ENCODE measurements around the gene LGALS7.
"Not testable (repeated sequence)": the region's sequence is repeated elsewhere in the genome, so short reads cannot be mapped to it uniquely, and the experiment has no call there.

The LGALS7 gene

DNA sequence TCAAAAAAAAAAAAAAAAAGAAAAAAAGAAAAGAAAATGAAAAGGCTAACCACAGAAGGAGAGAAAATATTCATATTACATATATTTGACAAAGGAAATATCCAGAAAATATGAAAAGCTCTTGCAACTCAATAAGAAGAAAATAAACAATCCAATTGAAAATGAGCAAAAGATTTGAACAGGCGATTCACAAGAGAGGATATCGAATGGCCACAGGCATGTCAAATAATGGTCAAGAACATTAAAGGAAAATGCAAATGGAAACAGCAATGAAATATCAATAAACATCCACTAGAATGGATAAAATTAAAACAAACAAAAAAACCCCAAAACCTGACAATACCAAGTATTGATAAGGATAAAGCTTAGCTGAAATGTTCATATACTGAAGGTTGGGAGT lies 8.1 kb downstream of the LGALS7 start:
- TF ChIP-seq, protein P1, sequence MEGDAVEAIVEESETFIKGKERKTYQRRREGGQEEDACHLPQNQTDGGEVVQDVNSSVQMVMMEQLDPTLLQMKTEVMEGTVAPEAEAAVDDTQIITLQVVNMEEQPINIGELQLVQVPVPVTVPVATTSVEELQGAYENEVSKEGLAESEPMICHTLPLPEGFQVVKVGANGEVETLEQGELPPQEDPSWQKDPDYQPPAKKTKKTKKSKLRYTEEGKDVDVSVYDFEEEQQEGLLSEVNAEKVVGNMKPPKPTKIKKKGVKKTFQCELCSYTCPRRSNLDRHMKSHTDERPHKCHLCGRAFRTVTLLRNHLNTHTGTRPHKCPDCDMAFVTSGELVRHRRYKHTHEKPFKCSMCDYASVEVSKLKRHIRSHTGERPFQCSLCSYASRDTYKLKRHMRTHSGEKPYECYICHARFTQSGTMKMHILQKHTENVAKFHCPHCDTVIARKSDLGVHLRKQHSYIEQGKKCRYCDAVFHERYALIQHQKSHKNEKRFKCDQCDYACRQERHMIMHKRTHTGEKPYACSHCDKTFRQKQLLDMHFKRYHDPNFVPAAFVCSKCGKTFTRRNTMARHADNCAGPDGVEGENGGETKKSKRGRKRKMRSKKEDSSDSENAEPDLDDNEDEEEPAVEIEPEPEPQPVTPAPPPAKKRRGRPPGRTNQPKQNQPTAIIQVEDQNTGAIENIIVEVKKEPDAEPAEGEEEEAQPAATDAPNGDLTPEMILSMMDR (IDR thresholded peaks at IDR 0.05; ENCODE audit: control insufficient read depth, insufficient read depth, low read depth, low read length, missing control alignments) = no peak
- H3K4me3 ChIP-seq (ENCODE audit: control insufficient read depth, low read depth, low read length) = no peak overlapping the region
- no peak for DNase-seq (ENCODE audit: low read depth)

DNA sequence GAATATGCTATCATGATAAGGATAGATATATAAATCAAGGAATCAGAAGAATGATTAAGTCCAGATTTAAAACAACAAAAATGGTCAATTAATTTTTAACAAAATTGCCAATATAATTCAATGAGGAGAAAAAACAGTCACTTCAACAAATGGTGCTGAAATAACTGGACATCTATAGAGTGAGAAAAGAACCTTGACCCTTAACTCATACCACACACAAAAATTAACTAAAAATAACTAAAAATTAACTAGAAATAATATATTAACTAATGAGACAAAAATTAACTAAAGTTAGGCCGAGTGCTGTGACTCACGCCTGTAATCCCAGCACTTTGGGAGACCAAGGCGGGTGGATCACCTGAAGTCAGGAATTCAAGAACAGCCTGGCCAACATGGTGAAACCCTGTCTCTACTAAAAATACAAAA lies 9.5 kb downstream of the LGALS7 start:
- no peak overlapping the region for H3K4me3 ChIP-seq (ENCODE audit: control insufficient read depth, low read depth, low read length)
- TF ChIP-seq, protein P1 (IDR thresholded peaks at IDR 0.05; ENCODE audit: control insufficient read depth, insufficient read depth, low read depth, low read length, missing control alignments) = no peak
- no peak for DNase-seq (ENCODE audit: low read depth)

DNA sequence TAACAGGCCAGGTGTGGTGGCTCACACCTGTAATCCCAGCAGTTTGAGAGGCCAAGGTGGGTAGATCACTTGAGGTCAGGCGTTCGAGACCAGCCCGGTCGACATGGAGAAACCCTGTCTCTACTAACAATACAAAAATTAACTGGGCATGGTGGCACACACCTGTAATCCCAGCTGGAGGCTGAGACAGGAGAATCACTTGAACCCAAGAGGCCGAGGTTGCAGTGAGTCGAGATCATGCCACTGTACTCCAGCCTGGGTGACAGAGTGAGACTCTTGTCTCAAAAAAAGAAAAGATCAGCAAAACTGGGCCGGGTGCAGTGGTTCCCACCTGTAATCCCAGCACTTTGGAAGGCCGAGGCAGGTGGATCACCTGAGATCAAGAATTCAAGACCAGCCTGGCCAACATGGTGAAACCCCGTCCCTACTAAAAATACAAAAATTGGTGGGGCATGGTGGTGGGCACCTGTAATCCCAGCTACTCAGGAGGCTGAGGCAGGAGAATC lies 11.4 kb downstream of the LGALS7 start:
- DNase-seq (ENCODE audit: low read depth); H3K4me3 ChIP-seq (ENCODE audit: control insufficient read depth, low read depth, low read length): not testable (repeated sequence)

DNA sequence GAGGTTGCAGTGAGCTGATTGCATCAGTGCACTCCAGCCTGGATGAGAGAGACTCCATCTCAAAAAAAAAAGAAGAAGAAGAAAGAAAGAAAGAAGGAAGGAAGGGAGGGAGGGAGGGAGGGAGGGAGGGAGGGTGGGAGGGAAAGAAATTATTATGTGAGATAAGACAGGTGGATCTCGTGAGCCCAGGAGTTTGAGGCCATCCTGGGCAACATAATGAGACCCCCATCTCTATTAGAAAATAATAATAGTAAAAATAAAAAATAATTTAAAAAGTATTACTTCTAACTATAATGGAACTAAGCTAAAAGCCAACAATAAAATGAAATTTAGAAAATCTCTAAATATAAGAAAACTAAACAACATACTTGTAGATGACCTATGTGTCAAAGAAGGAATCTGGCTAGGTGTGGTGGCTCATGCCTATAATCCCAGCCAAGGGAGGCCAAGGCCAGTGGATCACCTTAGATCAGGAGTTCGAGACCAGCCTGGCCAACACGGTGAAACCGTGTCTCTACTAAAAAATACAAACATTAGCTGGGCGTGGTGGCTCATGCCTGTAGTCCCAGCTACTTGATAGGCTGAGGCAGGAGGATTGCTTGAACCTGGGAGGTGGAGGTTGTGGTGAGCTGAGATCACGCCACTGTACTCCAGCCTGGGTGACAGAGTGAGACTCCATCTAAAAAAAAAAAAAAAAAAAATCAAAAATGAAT lies 12.4 kb downstream of the LGALS7 start:
- not testable (repeated sequence) for DNase-seq (ENCODE audit: low read depth); H3K4me3 ChIP-seq (ENCODE audit: control insufficient read depth, low read depth, low read length)

- TF ChIP-seq, protein P1 (IDR thresholded peaks at IDR 0.05; ENCODE audit: control insufficient read depth, insufficient read depth, low read depth, low read length, missing control alignments) = no peak
- DNase-seq (ENCODE audit: low read depth) = no peak
- H3K4me3 ChIP-seq (ENCODE audit: control insufficient read depth, low read depth, low read length) = no peak overlapping the region
Observed at GRCh38 chr19:38759590-38760003, 13.7 kb downstream of the LGALS7 start.

DNA sequence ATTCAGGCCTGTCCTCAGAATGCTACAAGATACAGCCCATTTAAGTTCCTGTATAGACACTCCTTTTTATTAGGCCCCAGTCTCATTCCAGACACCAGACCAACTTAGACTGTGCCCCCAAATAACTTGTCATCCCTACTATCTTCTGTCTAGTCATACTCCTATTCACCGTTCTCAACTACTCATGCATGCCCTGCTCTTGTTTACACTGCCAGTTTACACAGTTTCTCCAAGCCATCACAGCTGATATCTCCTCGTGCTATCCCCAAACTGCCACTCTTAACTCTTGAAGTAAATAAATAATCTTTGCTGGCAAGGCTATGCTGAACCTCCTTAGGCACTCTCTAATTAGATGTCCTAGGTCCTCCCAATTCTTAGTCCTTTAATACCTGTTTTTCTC lies 19.1 kb downstream of the LGALS7 start:
- DNase-seq (ENCODE audit: low read depth); H3K4me3 ChIP-seq (ENCODE audit: control insufficient read depth, low read depth, low read length): not testable (repeated sequence)

DNA sequence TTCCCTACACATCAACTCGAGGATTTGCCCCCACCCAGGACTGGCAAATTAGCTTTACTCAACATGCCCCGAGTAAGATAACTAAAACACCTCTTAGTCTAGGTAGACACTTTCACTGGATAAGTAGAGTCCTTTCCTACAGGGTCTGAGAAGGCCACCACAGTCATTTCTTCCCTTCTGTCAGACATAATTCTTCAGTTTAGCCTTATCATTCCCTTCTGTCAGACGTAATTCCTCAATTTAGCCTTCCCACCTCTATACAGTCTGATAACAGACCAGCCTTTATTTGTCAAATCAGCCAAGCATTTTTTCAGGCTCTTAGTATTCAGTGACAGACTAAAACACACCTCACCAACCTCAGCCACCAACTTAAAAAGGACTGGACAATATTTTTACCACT lies 19.5 kb downstream of the LGALS7 start:
- DNase-seq (ENCODE audit: low read depth) = not testable (repeated sequence)

GRCh38 chr19:38745316-38745715 lies 28.0 kb downstream of the LGALS7 start:
- DNase-seq (ENCODE audit: low read depth) = no peak
- TF ChIP-seq, protein P1 (IDR thresholded peaks at IDR 0.05; ENCODE audit: control insufficient read depth, insufficient read depth, low read depth, low read length, missing control alignments) = no peak
- H3K4me3 ChIP-seq (ENCODE audit: control insufficient read depth, low read depth, low read length) = no peak overlapping the region

More for the DNA sequence above, 19.5 kb downstream of the LGALS7 start:
- H3K4me3 ChIP-seq (ENCODE audit: control insufficient read depth, low read depth, low read length) = not testable (repeated sequence)

GRCh38 chr19:38744874-38745273 lies 28.4 kb downstream of the LGALS7 start:
- TF ChIP-seq, protein P1 (IDR thresholded peaks at IDR 0.05; ENCODE audit: control insufficient read depth, insufficient read depth, low read depth, low read length, missing control alignments) = no peak
- H3K4me3 ChIP-seq (ENCODE audit: control insufficient read depth, low read depth, low read length) = no peak overlapping the region
- DNase-seq (ENCODE audit: low read depth) = no peak
